Gastrocnemius medialis (tissue), 4 donors: ENCODE data around the gene SANBR.

Source experiments
- CTCF ChIP-seq, 5 experiments: fragments of 450-650 bp in 3 of 5; fragments of 200-600 bp in 2 of 5; sonication (generic) in 2 of 5; IDR thresholded peaks in 4 of 5; conservative IDR thresholded peaks in 1 of 5; 1 replicate in 4 of 5; 2 replicates in 1 of 5; pipeline ENCODE4 v1.5.1; 2016 to 2019; ENCODE audit warnings: antibody characterized with exemption in 5 of 5, mild to moderate bottlenecking in 3 of 5, moderate library complexity in 3 of 5
- POLR2A ChIP-seq, 2 donors: fragments of 450-650 bp; IDR thresholded peaks; one replicate each; pipeline ENCODE4 v1.6.1; 2017; ENCODE audit warnings: antibody characterized with exemption in 2 of 2, mild to moderate bottlenecking in 2 of 2, moderate library complexity in 2 of 2

- TF ChIP-seq CTCF (IDR thresholded peaks at IDR 0.05 in 4 of 5, conservative IDR thresholded peaks at IDR 0.05 in 1 of 5), result no peak
- TF ChIP-seq POLR2A (IDR thresholded peaks at IDR 0.05), result no peak
These were observed 24.8 kb downstream of the SANBR start for GRCh38 chr2:61090386-61090921.
